Measurements from ENCODE around the gene KATNBL1. TPM values are rescaled to one million over a fixed set of nuclear protein-coding genes. Genes with fewer than 3 reads are reported as not detected.

KATNBL1 gene, protein sequence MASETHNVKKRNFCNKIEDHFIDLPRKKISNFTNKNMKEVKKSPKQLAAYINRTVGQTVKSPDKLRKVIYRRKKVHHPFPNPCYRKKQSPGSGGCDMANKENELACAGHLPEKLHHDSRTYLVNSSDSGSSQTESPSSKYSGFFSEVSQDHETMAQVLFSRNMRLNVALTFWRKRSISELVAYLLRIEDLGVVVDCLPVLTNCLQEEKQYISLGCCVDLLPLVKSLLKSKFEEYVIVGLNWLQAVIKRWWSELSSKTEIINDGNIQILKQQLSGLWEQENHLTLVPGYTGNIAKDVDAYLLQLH
- total RNA-seq: 40.8 and 41.2 TPM in 2 replicates

GRCh38 chr15:34209421-34210282 is at the start of gene KATNBL1:
KATNBL1 (minus strand) TSS chr15:34210096; CDS start chr15:34163676, 46,420 bp downstream.

DNA sequence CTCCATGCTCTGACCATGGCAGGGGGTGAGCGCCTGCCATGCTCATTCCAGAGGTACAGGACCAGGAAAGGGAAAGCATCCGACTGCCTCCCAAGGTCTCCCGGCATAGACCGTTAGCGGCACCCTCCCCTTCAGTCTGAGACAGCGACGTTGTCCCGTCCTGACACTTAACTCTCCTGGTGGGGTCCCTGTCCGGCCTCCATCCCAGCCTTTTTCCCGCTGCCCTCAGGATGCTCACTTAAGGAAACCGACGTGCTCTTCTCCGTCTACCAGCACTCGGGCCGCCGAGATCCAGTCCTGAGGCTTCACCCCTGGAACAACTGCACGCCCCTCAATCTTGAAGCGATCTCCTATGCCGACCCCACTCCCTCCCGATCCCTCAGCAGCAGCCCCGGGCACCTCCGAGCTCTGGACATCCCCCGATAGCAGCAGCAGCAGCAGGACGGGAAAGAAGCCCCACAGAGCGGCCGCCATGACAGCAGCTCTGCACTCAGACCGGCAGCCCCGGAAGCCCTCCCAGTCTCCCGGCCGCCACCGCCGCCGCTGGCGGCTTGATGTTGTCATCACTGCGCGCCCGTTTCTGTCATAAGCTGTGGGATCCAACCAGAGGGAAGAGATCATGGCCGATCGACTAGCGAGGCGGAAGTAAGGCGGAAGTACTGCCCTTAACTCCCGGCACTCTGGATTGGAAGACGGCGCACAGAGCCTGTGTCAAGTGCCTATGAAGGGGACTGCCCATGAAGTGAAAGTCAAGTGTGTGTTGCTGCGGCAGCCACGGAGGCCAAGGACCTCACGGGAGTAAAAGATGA is 108.3 kb downstream of the KATNBL1 start, which contains the start of the genes EMC7 and PGBD4:
TSS of gene EMC7 (minus strand) at position 497 of the 809 bp plus-strand sequence. CDS start at position 474, 23 bp downstream.
TSS of gene PGBD4 (plus strand) at position 718 of the 809 bp plus-strand sequence. CDS start 449 bp downstream, outside the sequence.

Other genes starting within 250 kb of the KATNBL1 start
- gene CHRM5, start 241.6 kb downstream of the KATNBL1 start, total RNA-seq: under 0.01 and 0.11 TPM in 2 replicates
- 15.3 and 21.3 TPM in 2 replicates for gene AVEN, start 170.9 kb downstream of the KATNBL1 start, total RNA-seq
- gene EMC7, start 108.2 kb downstream of the KATNBL1 start, total RNA-seq: 18.8 and 24.0 TPM in 2 replicates
- 1.2 and 1.3 TPM in 2 replicates for gene PGBD4, start 108.0 kb downstream of the KATNBL1 start, total RNA-seq
- gene EMC4, start 14.9 kb upstream of the KATNBL1 start, total RNA-seq: 111 and 155 TPM in 2 replicates
- 25.9 and 26.5 TPM in 2 replicates for gene SLC12A6, start 127.7 kb upstream of the KATNBL1 start, total RNA-seq
- gene NOP10, start 133.0 kb upstream of the KATNBL1 start, total RNA-seq: 164 and 215 TPM in 2 replicates
- gene NUTM1, start 133.2 kb upstream of the KATNBL1 start, total RNA-seq: under 0.01 TPM in 1 of 2 replicates, not detected in the other
- 12.0 and 15.3 TPM in 2 replicates for gene LPCAT4, start 157.1 kb upstream of the KATNBL1 start, total RNA-seq
- gene GOLGA8A, start 227.7 kb upstream of the KATNBL1 start, total RNA-seq: 11.4 and 49.1 TPM in 2 replicates